Coronary artery (tissue), 2 donors: ENCODE results near the gene APOL1.

ENCODE experiments used
- DNase-seq: peaks from one replicate; pipeline ENCODE4 v3.0.0-alpha.2; 2017; ENCODE audit warnings: low spot score
- H3K27ac ChIP-seq, 2 donors: fragments of 200-600 bp; sonication (generic); one replicate each; pipeline ENCODE4 v1.5.1; 2016 to 2019
- H3K4me3 ChIP-seq: fragments of 200-600 bp; sonication (generic); 2 replicates; pipeline ENCODE4 v1.5.1; 2016; ENCODE audit warnings: mild to moderate bottlenecking, moderate library complexity
- CTCF ChIP-seq: fragments of 200-600 bp; sonication (generic); IDR thresholded peaks from one replicate; pipeline ENCODE4 v1.5.1; 2019; ENCODE audit warnings: antibody characterized with exemption

The APOL1 gene

GRCh38 chr22:36210224-36210623, 42.7 kb upstream of the APOL1 start:
- DNase-seq, result no peak
- TF ChIP-seq CTCF, result no peak
- Histone ChIP-seq H3K4me3 (no peak overlapping the region), H3K27ac (no peak overlapping the region)

GRCh38 chr22:36211237-36211861, 41.6 kb upstream of the APOL1 start:
- Histone ChIP-seq H3K4me3 (no peak overlapping the region), H3K27ac (no peak overlapping the region)
- no peak for TF ChIP-seq CTCF
- DNase-seq, result no peak

- TF ChIP-seq CTCF, result no peak
- DNase-seq, result no peak
- Histone ChIP-seq H3K4me3 (no peak overlapping the region), H3K27ac (no peak overlapping the region)
Observed at GRCh38 chr22:36212901-36213300, 40.0 kb upstream of the APOL1 start.

- TF ChIP-seq CTCF, result no peak
- no peak overlapping the region for H3K27ac ChIP-seq
- H3K4me3 ChIP-seq, result no peak overlapping the region
- no peak for DNase-seq
Observed at GRCh38 chr22:36213586-36213985, 39.3 kb upstream of the APOL1 start.

- H3K4me3 ChIP-seq, result no peak overlapping the region
- no peak for TF ChIP-seq CTCF
- DNase-seq, result peak; percentile 4
- no peak overlapping the region for H3K27ac ChIP-seq
Observed at GRCh38 chr22:36215981-36216380, 37.0 kb upstream of the APOL1 start.

- H3K27ac ChIP-seq, result no peak overlapping the region
- H3K4me3 ChIP-seq, result no peak overlapping the region
- no peak for DNase-seq
- TF ChIP-seq CTCF, result no peak
Observed at GRCh38 chr22:36218648-36219193, 34.2 kb upstream of the APOL1 start.

GRCh38 chr22:36220451-36220921, 32.4 kb upstream of the APOL1 start:
- Histone ChIP-seq H3K4me3 (peak overlapping the region; percentile 25), H3K27ac (peak overlapping the region in 1 of 2 donors; percentile 13)
- peak; percentile 73 for DNase-seq
- TF ChIP-seq CTCF, result no peak
